SK-N-SH treated with all-trans-retinoic acid at 6 μM for 48 hours (cell line): ENCODE measurements around the gene VPS54.

ENCODE experiments used
- ARNTL ChIP-seq: fragments of 450-650 bp; formaldehyde crosslinking; IDR thresholded peaks from 2 replicates; pipeline ENCODE4 v1.5.0; 2020; ENCODE audit warnings: low read depth, mild to moderate bottlenecking, moderate library complexity, borderline replicate concordance
- BACH2 ChIP-seq: fragments of 250-450 bp; sonication (Bioruptor Pico); IDR thresholded peaks from 2 replicates; pipeline ENCODE4 v1.9.0; 2021; ENCODE audit warnings: mild to moderate bottlenecking, borderline replicate concordance
- CSRNP3 ChIP-seq: fragments of 250-450 bp; sonication (Bioruptor Pico); IDR thresholded peaks from 2 replicates; pipeline ENCODE4 v1.5.1; 2021; ENCODE audit warnings: mild to moderate bottlenecking, moderate library complexity
- OSR1 ChIP-seq: fragments of 250-450 bp; sonication (Bioruptor Pico); IDR thresholded peaks from 2 replicates; pipeline ENCODE4 v1.8.0; 2022; ENCODE audit warnings: moderate library complexity, mild to moderate bottlenecking, inconsistent platforms
- PATZ1 ChIP-seq: fragments of 250-450 bp; sonication (Bioruptor Pico); IDR thresholded peaks from 2 replicates; pipeline ENCODE4 v1.8.0; 2020; ENCODE audit warnings: mild to moderate bottlenecking, moderate library complexity, borderline replicate concordance
- SNAI2 ChIP-seq: fragments of 250-450 bp; sonication (Bioruptor Pico); IDR thresholded peaks from 2 replicates; pipeline ENCODE4 v1.5.0; 2020; ENCODE audit warnings: mild to moderate bottlenecking, moderate library complexity
- TCF4 ChIP-seq: fragments of 250-450 bp; sonication (Bioruptor Pico); IDR thresholded peaks from 2 replicates; pipeline ENCODE4 v1.8.0; 2021; ENCODE audit warnings: mild to moderate bottlenecking, moderate library complexity, borderline replicate concordance
- TOX ChIP-seq: fragments of 250-450 bp; sonication (Bioruptor Pico); IDR thresholded peaks from 2 replicates; pipeline ENCODE4 v1.8.0; 2021; ENCODE audit warnings: mild to moderate bottlenecking, moderate library complexity, borderline replicate concordance
- ZC3H10 ChIP-seq: fragments of 250-450 bp; sonication (Bioruptor Pico); IDR thresholded peaks from 2 replicates; pipeline ENCODE4 v1.5.1; 2021; ENCODE audit warnings: mild to moderate bottlenecking, moderate library complexity
- ZNF8 ChIP-seq: fragments of 450-650 bp; formaldehyde crosslinking; IDR thresholded peaks from 2 replicates; pipeline ENCODE4 v1.5.0; 2020; ENCODE audit warnings: mild to moderate bottlenecking, moderate library complexity
- TF ChIP-seq, protein P1 (sequence below): fragments of 250-450 bp; sonication (Bioruptor Pico); IDR thresholded peaks from 2 replicates; pipeline ENCODE4 v1.5.1; 2020; ENCODE audit warnings: low read depth, mild to moderate bottlenecking, moderate library complexity
- TF ChIP-seq, protein P2 (sequence below): fragments of 250-450 bp; sonication (Bioruptor Pico); IDR thresholded peaks from 2 replicates; pipeline ENCODE4 v1.8.0; 2021; ENCODE audit warnings: low read depth, mild to moderate bottlenecking, moderate library complexity, borderline replicate concordance

- TF ChIP-seq SNAI2 (CRISPR knock-in tag): no peak
- TF ChIP-seq, protein P1, sequence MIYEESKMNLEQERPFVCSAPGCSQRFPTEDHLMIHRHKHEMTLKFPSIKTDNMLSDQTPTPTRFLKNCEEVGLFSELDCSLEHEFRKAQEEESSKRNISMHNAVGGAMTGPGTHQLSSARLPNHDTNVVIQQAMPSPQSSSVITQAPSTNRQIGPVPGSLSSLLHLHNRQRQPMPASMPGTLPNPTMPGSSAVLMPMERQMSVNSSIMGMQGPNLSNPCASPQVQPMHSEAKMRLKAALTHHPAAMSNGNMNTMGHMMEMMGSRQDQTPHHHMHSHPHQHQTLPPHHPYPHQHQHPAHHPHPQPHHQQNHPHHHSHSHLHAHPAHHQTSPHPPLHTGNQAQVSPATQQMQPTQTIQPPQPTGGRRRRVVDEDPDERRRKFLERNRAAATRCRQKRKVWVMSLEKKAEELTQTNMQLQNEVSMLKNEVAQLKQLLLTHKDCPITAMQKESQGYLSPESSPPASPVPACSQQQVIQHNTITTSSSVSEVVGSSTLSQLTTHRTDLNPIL (CRISPR knock-in tag): no peak
- TF ChIP-seq BACH2 (CRISPR knock-in tag): no peak
- TF ChIP-seq PATZ1 (CRISPR knock-in tag): no peak
- no peak for TF ChIP-seq TOX
- TF ChIP-seq TCF4 (CRISPR knock-in tag): no peak
- no peak for TF ChIP-seq ZC3H10
- no peak for TF ChIP-seq ZNF8
- no peak for TF ChIP-seq OSR1 (CRISPR knock-in tag)
- TF ChIP-seq ARNTL (CRISPR knock-in tag): no peak
- no peak for TF ChIP-seq CSRNP3 (CRISPR knock-in tag)
- TF ChIP-seq, protein P2, sequence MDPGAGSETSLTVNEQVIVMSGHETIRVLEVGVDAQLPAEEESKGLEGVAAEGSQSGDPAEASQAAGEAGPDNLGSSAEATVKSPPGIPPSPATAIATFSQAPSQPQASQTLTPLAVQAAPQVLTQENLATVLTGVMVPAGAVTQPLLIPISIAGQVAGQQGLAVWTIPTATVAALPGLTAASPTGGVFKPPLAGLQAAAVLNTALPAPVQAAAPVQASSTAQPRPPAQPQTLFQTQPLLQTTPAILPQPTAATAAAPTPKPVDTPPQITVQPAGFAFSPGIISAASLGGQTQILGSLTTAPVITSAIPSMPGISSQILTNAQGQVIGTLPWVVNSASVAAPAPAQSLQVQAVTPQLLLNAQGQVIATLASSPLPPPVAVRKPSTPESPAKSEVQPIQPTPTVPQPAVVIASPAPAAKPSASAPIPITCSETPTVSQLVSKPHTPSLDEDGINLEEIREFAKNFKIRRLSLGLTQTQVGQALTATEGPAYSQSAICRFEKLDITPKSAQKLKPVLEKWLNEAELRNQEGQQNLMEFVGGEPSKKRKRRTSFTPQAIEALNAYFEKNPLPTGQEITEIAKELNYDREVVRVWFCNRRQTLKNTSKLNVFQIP (CRISPR knock-in tag): no peak
Observed at GRCh38 chr2:63980794-63981193, 38.4 kb downstream of the VPS54 start.
